ENCODE measurements around the gene PTPN12.

Gene PTPN12

DNA sequence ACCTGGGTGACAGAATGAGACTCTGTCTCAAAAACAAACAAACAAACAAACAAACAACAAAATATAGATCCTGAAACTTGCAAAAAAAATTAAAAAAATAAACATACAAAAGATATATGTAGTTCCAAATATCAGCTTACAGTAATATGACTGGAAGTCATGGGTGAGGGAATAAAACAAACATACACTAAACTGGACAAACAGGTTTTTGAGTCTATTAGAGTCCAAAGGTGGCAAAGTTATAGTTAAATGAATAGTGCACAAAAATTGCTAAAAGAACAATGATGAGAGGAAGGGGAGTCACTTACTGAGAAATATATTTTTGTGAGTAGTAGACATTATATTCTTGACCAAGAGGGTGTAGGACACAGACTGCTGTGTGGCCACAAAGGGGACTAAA lies 142.5 kb downstream of the PTPN12 start:
- no peak overlapping the region for H3K4me3 ChIP-seq (ENCODE audit: low read depth, low read length)
- no peak for DNase-seq (ENCODE audit: low read depth)
- TF ChIP-seq, protein P1, sequence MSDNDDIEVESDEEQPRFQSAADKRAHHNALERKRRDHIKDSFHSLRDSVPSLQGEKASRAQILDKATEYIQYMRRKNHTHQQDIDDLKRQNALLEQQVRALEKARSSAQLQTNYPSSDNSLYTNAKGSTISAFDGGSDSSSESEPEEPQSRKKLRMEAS (IDR thresholded peaks at IDR 0.05; ENCODE audit: low read depth, low read length): no peak
- TF ChIP-seq, protein P2, sequence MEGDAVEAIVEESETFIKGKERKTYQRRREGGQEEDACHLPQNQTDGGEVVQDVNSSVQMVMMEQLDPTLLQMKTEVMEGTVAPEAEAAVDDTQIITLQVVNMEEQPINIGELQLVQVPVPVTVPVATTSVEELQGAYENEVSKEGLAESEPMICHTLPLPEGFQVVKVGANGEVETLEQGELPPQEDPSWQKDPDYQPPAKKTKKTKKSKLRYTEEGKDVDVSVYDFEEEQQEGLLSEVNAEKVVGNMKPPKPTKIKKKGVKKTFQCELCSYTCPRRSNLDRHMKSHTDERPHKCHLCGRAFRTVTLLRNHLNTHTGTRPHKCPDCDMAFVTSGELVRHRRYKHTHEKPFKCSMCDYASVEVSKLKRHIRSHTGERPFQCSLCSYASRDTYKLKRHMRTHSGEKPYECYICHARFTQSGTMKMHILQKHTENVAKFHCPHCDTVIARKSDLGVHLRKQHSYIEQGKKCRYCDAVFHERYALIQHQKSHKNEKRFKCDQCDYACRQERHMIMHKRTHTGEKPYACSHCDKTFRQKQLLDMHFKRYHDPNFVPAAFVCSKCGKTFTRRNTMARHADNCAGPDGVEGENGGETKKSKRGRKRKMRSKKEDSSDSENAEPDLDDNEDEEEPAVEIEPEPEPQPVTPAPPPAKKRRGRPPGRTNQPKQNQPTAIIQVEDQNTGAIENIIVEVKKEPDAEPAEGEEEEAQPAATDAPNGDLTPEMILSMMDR (IDR thresholded peaks at IDR 0.05; ENCODE audit: low read depth, low read length): no peak
- TF ChIP-seq POLR2A (IDR thresholded peaks at IDR 0.05; ENCODE audit: extremely low read depth, insufficient read length) (no peak), MYC (IDR thresholded peaks at IDR 0.05; ENCODE audit: low read depth, low read length) (no peak)

DNA sequence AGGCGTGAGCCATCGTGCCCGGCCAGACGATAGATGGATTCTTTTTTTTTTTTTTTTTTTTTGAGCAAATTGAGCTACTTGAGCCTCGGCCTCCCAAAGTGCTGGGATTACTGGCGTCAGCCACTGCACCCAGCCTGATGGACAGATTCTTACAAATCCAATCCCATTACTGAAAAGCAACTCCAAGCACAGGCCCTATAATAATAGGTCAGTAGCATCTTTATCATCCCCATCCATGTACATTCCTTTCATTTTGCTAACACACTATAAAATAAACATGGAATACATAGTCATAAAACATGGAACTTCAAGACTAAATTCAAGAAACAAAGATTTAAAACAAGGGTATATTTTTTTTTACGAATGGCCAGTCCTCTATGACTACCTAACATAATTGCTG lies 143.2 kb downstream of the PTPN12 start:
- TF ChIP-seq, protein P2 (IDR thresholded peaks at IDR 0.05; ENCODE audit: low read depth, low read length): no peak
- TF ChIP-seq, protein P1 (IDR thresholded peaks at IDR 0.05; ENCODE audit: low read depth, low read length): no peak
- TF ChIP-seq MYC (IDR thresholded peaks at IDR 0.05; ENCODE audit: low read depth, low read length) (no peak), POLR2A (IDR thresholded peaks at IDR 0.05; ENCODE audit: extremely low read depth, insufficient read length) (no peak)
- no peak for DNase-seq (ENCODE audit: low read depth)
- H3K4me3 ChIP-seq (ENCODE audit: low read depth, low read length): no peak overlapping the region

DNA sequence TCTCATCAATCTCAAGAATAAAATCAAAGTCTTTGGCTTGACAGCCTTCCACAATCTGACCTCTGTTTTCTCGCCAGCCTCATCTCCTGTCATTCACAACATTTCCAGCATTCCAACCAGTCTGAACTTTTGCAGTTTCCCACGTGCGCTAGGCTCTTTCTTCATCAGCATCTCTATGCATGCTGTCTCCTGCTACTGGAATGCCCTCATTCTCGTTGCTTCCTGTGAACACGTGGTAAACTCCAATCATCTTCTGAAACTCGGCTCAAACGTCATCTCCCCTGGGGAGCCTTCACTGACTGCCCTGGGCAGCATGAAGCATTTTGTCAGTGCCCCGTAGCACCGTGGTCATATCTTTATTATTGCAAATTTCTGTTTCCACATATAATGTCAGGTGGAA lies 146.9 kb downstream of the PTPN12 start:
- H3K4me3 ChIP-seq (ENCODE audit: low read depth, low read length): no peak overlapping the region
- no peak for DNase-seq (ENCODE audit: low read depth)
- TF ChIP-seq POLR2A (IDR thresholded peaks at IDR 0.05; ENCODE audit: extremely low read depth, insufficient read length): no peak
- TF ChIP-seq, protein P1 (IDR thresholded peaks at IDR 0.05; ENCODE audit: low read depth, low read length): peak; percentile 78

DNA sequence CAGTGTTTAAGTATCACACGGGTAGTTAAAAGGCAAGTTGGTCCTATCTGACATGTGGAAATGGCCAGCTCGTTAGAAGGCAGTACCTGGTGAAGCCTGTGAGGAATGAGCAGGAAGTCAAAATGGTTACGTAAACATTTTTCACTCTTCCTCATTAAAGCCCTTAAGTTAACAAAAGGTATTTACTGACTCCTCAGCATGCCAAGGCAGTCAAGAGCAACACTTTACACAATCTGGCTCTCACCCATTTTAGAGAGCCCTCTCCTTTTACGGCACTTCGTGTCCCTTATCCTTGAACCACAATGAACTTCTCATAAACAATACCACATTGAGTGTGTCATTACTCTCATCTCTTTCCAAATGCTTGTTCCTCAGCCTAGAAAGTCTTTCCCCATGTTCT lies 148.1 kb downstream of the PTPN12 start:
- TF ChIP-seq, protein P1 (IDR thresholded peaks at IDR 0.05; ENCODE audit: low read depth, low read length): 0 out of 2 replicates have a peak, but pooled peaks have one; percentile 41
- 0 out of 2 replicates have a peak, but pooled peaks have one; percentile 32 for TF ChIP-seq MYC (IDR thresholded peaks at IDR 0.05; ENCODE audit: low read depth, low read length)
- TF ChIP-seq, protein P2 (IDR thresholded peaks at IDR 0.05; ENCODE audit: low read depth, low read length): no peak
- H3K4me3 ChIP-seq (ENCODE audit: low read depth, low read length): no peak overlapping the region
- DNase-seq (ENCODE audit: low read depth): peak; percentile 65

DNA sequence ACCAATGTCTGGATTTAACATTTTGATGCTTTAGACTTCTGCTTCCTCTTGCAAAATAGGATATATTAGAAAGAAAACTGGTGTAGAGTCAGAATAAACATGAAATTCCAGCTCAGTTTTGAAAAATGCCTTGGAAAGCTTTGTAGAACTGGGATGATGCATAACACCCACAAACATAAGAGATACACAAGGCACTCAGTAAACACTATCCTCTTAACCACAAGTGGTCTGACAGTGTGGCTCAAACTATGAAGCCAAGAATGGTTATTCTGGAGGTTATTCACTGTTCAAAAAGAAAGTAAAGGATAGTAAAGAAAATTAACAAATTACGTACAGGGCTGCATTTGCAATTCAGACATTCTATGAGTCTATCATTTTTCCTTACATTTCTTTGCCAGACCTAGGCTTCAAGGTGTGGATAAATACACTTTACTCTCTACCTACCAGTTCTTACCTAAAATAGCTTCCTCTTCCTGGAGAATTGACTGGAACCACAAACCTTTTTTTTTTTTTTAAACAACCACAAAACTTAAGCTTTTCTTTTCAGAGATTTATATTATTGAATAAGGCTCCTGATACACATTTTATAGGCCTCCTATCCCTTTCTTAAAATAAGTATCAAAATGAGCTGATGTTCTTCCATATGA lies 150.1 kb downstream of the PTPN12 start:
- no peak overlapping the region for H3K4me3 ChIP-seq (ENCODE audit: low read depth, low read length)
- TF ChIP-seq, protein P1 (IDR thresholded peaks at IDR 0.05; ENCODE audit: low read depth, low read length): no peak
- TF ChIP-seq, protein P2 (IDR thresholded peaks at IDR 0.05; ENCODE audit: low read depth, low read length): no peak
- no peak for TF ChIP-seq MYC (IDR thresholded peaks at IDR 0.05; ENCODE audit: low read depth, low read length)
- TF ChIP-seq POLR2A (IDR thresholded peaks at IDR 0.05; ENCODE audit: extremely low read depth, insufficient read length): no peak
- no peak for DNase-seq (ENCODE audit: low read depth)

DNA sequence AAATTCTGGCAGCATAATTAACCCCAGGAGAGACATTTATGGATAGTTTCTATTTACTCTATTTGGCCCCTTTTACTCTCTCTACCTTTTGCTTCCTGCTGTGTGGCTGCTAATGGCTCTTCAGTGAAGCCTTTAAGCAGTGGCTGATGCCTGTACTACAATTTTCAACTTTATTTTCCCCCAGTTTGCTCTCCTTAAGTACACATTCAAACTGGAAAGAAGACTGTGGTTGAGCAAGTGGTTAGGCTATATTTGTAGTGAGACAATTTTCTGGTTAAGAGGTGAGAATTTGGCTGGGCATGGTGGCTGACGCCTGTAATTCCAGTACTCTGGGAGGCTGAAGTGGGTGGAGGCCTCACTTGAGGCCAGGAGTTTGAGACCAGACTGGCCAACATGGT lies 150.7 kb downstream of the PTPN12 start:
- TF ChIP-seq, protein P2 (IDR thresholded peaks at IDR 0.05; ENCODE audit: low read depth, low read length): no peak
- TF ChIP-seq MYC (IDR thresholded peaks at IDR 0.05; ENCODE audit: low read depth, low read length) (no peak), POLR2A (IDR thresholded peaks at IDR 0.05; ENCODE audit: extremely low read depth, insufficient read length) (no peak)
- TF ChIP-seq, protein P1 (IDR thresholded peaks at IDR 0.05; ENCODE audit: low read depth, low read length): no peak
- DNase-seq (ENCODE audit: low read depth): no peak
- no peak overlapping the region for H3K4me3 ChIP-seq (ENCODE audit: low read depth, low read length)

All from NB4 (cell line).